Tibial artery (tissue), 4 donors: ENCODE results near the gene UPF2.
"Not testable (repeated sequence)": the region's sequence is repeated elsewhere in the genome, so short reads cannot be mapped to it uniquely, and the experiment has no call there.

Source experiments
- DNase-seq, 2 donors: peaks; one replicate each; pipeline ENCODE4 v3.0.0-alpha.2; 2019
- H3K27ac ChIP-seq, 2 donors: fragments of 200-600 bp; sonication (generic) in 1 of 2; 1 replicate in 1 of 2; 2 replicates in 1 of 2; pipeline ENCODE4 v1.5.1; 2018 to 2019; ENCODE audit warnings: mild to moderate bottlenecking in 1 of 2
- H3K27me3 ChIP-seq, 2 donors: fragments of 200-600 bp; sonication (generic) in 1 of 2; one replicate each; pipeline versions ENCODE4 v1.5.1 to v1.6.0; 2016 to 2019
- H3K36me3 ChIP-seq, 3 donors: fragments of 200-600 bp; sonication (generic) in 2 of 3; one replicate each; pipeline ENCODE4 v1.5.1; 2016 to 2019; ENCODE audit warnings: mild to moderate bottlenecking in 2 of 3
- H3K4me1 ChIP-seq, 4 donors: fragments of 200-600 bp; sonication (generic) in 2 of 4; 1 replicate in 3 of 4; 2 replicates in 1 of 4; pipeline ENCODE4 v1.5.1; 2016 to 2019
- H3K4me3 ChIP-seq, 2 donors: fragments of 200-600 bp; sonication (generic) in 1 of 2; 1 replicate in 1 of 2; 2 replicates in 1 of 2; pipeline ENCODE4 v1.5.1; 2018 to 2019; ENCODE audit warnings: mild to moderate bottlenecking in 2 of 2
- H3K9me3 ChIP-seq, 3 donors: fragments of 200-600 bp; sonication (generic) in 1 of 3; one replicate each; pipeline ENCODE4 v1.5.1; 2016 to 2019
- CTCF ChIP-seq, 2 experiments: fragments of 200-600 bp in 1 of 2; fragments of 450-650 bp in 1 of 2; IDR thresholded peaks; one replicate each; pipeline ENCODE4 v1.5.1; 2017 to 2019; ENCODE audit warnings: antibody characterized with exemption in 2 of 2, mild to moderate bottlenecking in 1 of 2, moderate library complexity in 1 of 2
- intact Hi-C: fragments of 100-400 bp; cut with DNase I; formaldehyde crosslinking; loops from one replicate; pipeline ENCODE4 v1.15.0; 2023; ENCODE audit warnings: low total_unique reads

UPF2 gene

GRCh38 chr10:11982253-11982652 lies 60.4 kb downstream of the UPF2 start:
- intact Hi-C loops, result no loop called here
- H3K4me3 ChIP-seq, result no peak overlapping the region

GRCh38 chr10:11975795-11976194 lies 66.8 kb downstream of the UPF2 start:
- intact Hi-C loops, result no loop called here

More at GRCh38 chr10:11982253-11982652, 60.4 kb downstream of the UPF2 start:
- H3K36me3 ChIP-seq, result peaks cover 12 to 24% (median 23%) of the 10 kb centered on the region in 3 donors
- H3K4me1 ChIP-seq, result no peaks in the 10 kb centered on the region
- H3K27ac ChIP-seq, result no peak overlapping the region
- no peak for DNase-seq
- no peaks in the 10 kb centered on the region for H3K9me3 ChIP-seq
- TF ChIP-seq CTCF (IDR thresholded peaks at IDR 0.05), result no peak
- H3K27me3 ChIP-seq, result no peaks in the 10 kb centered on the region

GRCh38 chr10:11972523-11972922 lies 70.1 kb downstream of the UPF2 start:
- H3K27ac ChIP-seq, H3K9me3 ChIP-seq, intact Hi-C loops, DNase-seq, H3K4me1 ChIP-seq, H3K27me3 ChIP-seq, H3K4me3 ChIP-seq: not testable (repeated sequence)
- peaks cover 17 to 20% (median 18%) of the 10 kb centered on the region in 3 donors for H3K36me3 ChIP-seq

More at GRCh38 chr10:11975795-11976194, 66.8 kb downstream of the UPF2 start:
- Histone ChIP-seq H3K36me3 (peaks cover 26 to 41% (median 27%) of the 10 kb centered on the region in 3 donors), H3K4me3 (no peak overlapping the region), H3K4me1 (no peaks in the 10 kb centered on the region), H3K27ac (no peak overlapping the region), H3K27me3 (no peaks in the 10 kb centered on the region), H3K9me3 (no peaks in the 10 kb centered on the region)
- TF ChIP-seq CTCF (IDR thresholded peaks at IDR 0.05), result no peak
- no peak for DNase-seq

- H3K27ac ChIP-seq, result no peak overlapping the region
- no peak overlapping the region for H3K4me3 ChIP-seq
- no peak for TF ChIP-seq CTCF (IDR thresholded peaks at IDR 0.05)
- no peaks in the 10 kb centered on the region for H3K27me3 ChIP-seq
- no peaks in the 10 kb centered on the region for H3K9me3 ChIP-seq
- peaks cover 65 to 91% (median 84%) of the 10 kb centered on the region in 3 donors for H3K36me3 ChIP-seq
- H3K4me1 ChIP-seq, result no peaks in the 10 kb centered on the region
- intact Hi-C loops, result no loop called here
- DNase-seq, result no peak
These were observed 80.4 kb downstream of the UPF2 start for GRCh38 chr10:11962176-11962575.

GRCh38 chr10:11961771-11962170 lies 80.8 kb downstream of the UPF2 start:
- peaks cover 65 to 94% (median 84%) of the 10 kb centered on the region in 3 donors for H3K36me3 ChIP-seq
- no peak overlapping the region for H3K27ac ChIP-seq
- no peaks in the 10 kb centered on the region for H3K4me1 ChIP-seq
- TF ChIP-seq CTCF (IDR thresholded peaks at IDR 0.05), result no peak
- H3K4me3 ChIP-seq, result no peak overlapping the region
- H3K27me3 ChIP-seq, result no peaks in the 10 kb centered on the region
- intact Hi-C loops, result no loop called here
- H3K9me3 ChIP-seq, result no peaks in the 10 kb centered on the region
- no peak for DNase-seq

GRCh38 chr10:11959966-11960365 lies 82.6 kb downstream of the UPF2 start:
- Histone ChIP-seq H3K36me3 (peaks cover 60 to 94% (median 79%) of the 10 kb centered on the region in 3 donors), H3K27me3 (no peaks in the 10 kb centered on the region), H3K4me3 (no peak overlapping the region), H3K27ac (no peak overlapping the region), H3K4me1 (no peaks in the 10 kb centered on the region), H3K9me3 (no peaks in the 10 kb centered on the region)
- intact Hi-C loops, result no loop called here
- TF ChIP-seq CTCF (IDR thresholded peaks at IDR 0.05), result no peak
- no peak for DNase-seq
